Embryonic facial prominence (tissue), 1 donor: Measurements from ENCODE around the gene UCK1.
A peak's percentile ranks its signal among the peaks of the same experiment; 100 is the strongest.
"Not testable (repeated sequence)": the region's sequence is repeated elsewhere in the genome, so short reads cannot be mapped to it uniquely, and the experiment has no call there.

Experiments
- DNase-seq: peaks from one replicate; pipeline ENCODE4 v3.0.0-alpha.2; 2016; ENCODE audit errors: extremely low spot score

Gene UCK1

GRCh38 chr9:131523451-131524435 lies 7.3 kb downstream of the UCK1 start:
- no peak for DNase-seq

- no peak for DNase-seq
Observed at GRCh38 chr9:131523086-131523388, 8.0 kb downstream of the UCK1 start.

- no peak for DNase-seq
Observed at GRCh38 chr9:131522257-131523085, 8.6 kb downstream of the UCK1 start.

GRCh38 chr9:131521822-131522221 lies 9.2 kb downstream of the UCK1 start:
- DNase-seq: no peak

- DNase-seq: no peak
Observed at GRCh38 chr9:131521203-131521602, 9.9 kb downstream of the UCK1 start.

GRCh38 chr9:131520503-131520902 lies 10.6 kb downstream of the UCK1 start:
- no peak for DNase-seq

- DNase-seq: no peak
Observed at GRCh38 chr9:131518553-131518952, 12.5 kb downstream of the UCK1 start.

- no peak for DNase-seq
Observed at GRCh38 chr9:131517761-131518190, 13.3 kb downstream of the UCK1 start.

- no peak for DNase-seq
Observed at GRCh38 chr9:131516930-131517329, 14.1 kb downstream of the UCK1 start.

- DNase-seq: no peak
Observed at GRCh38 chr9:131516100-131516499, 15.0 kb downstream of the UCK1 start.

GRCh38 chr9:131515559-131516031 lies 15.5 kb downstream of the UCK1 start:
- not testable (repeated sequence) for DNase-seq

GRCh38 chr9:131513177-131513576 lies 17.9 kb downstream of the UCK1 start:
- no peak for DNase-seq

- no peak for DNase-seq
Observed at GRCh38 chr9:131511880-131512279, 19.2 kb downstream of the UCK1 start.

GRCh38 chr9:131511416-131511815 lies 19.6 kb downstream of the UCK1 start:
- no peak for DNase-seq

GRCh38 chr9:131505012-131505411 lies 26.1 kb downstream of the UCK1 start:
- DNase-seq: no peak

GRCh38 chr9:131503626-131504465 lies 27.2 kb downstream of the UCK1 start:
- no peak for DNase-seq

GRCh38 chr9:131502781-131503625 lies 28.1 kb downstream of the UCK1 start, which contains the start of gene POMT1:
TSS of gene POMT1 (plus strand) at chr9:131502918. CDS start at chr9:131504219, 1,301 bp downstream.
- DNase-seq: peak; percentile 66

GRCh38 chr9:131500939-131501541 lies 30.0 kb downstream of the UCK1 start:
- DNase-seq: no peak

- no peak for DNase-seq
Observed at GRCh38 chr9:131500377-131500776, 30.7 kb downstream of the UCK1 start.

GRCh38 chr9:131499254-131499767 lies 31.8 kb downstream of the UCK1 start:
- DNase-seq: no peak
